Endothelial cell of umbilical vein (primary cell): ENCODE results near the gene CHIT1. TPM values are rescaled to one million over a fixed set of nuclear protein-coding genes. Genes with fewer than 3 reads are reported as not detected.

ENCODE experiments used
- BruUV-seq: library from RNA; stranded (reverse); fragments of 400-500 nt; replicated peaks from 2 replicates; lab custom pipeline; 2021; lab: Mats Ljungman, UMichigan
- CTCF ChIA-PET: fragments of 300-600, 350-600 bp; sonication (Branson Sonifier 250); formaldehyde crosslinking; loops from one replicate; lab custom pipeline; 2021; ENCODE audit warnings: antibody characterized with exemption, inconsistent platforms; lab: Charles Lee
- POLR2A ChIA-PET: fragments of 300-600, 350-600 bp; sonication (Branson Sonifier 250); formaldehyde crosslinking; loops from one replicate; lab custom pipeline; 2021; ENCODE audit warnings: antibody characterized with exemption, inconsistent platforms; lab: Charles Lee
- DNase-seq: peaks from one replicate; pipeline ENCODE4 v3.0.0-alpha.2; 2011; ENCODE audit warnings: low read depth, low spot score
- FAIRE-seq: peaks from 2 replicates; lab custom pipeline; 2011; peaks lifted over from hg19 to GRCh38; lab: Jason Lieb, UNC
- H2AFZ ChIP-seq: 2 replicates; pipeline ENCODE4 v1.6.0; 2012; ENCODE audit warnings: low read depth, low read length, control low read depth, inconsistent platforms
- H3K27ac ChIP-seq: 2 replicates; pipeline ENCODE4 v1.5.1; 2011; ENCODE audit warnings: low read depth, mild to moderate bottlenecking, control low read depth, low read length, moderate library complexity; ENCODE audit not compliant: insufficient read depth
- H3K27me3 ChIP-seq, 2 experiments: 2 replicates each; pipeline versions ENCODE4 v1.6.0 to v1.6.1; 2011; ENCODE audit warnings: low read length in 2 of 2, mixed read lengths in 1 of 2; ENCODE audit not compliant: control insufficient read depth in 2 of 2, insufficient read depth in 2 of 2
- H3K36me3 ChIP-seq, 2 experiments: 2 replicates in 1 of 2; 3 replicates in 1 of 2; pipeline ENCODE4 v1.5.1; 2011; ENCODE audit warnings: low read length in 2 of 2, mild to moderate bottlenecking in 1 of 2, moderate library complexity in 1 of 2; ENCODE audit not compliant: control insufficient read depth in 2 of 2, insufficient read depth in 2 of 2; ENCODE audit errors: extremely low read depth in 1 of 2
- H3K4me1 ChIP-seq: 3 replicates; pipeline ENCODE4 v1.5.1; 2011; ENCODE audit warnings: mild to moderate bottlenecking, low read length; ENCODE audit not compliant: control insufficient read depth, insufficient read depth; ENCODE audit errors: extremely low read depth
- H3K4me2 ChIP-seq: 2 replicates; pipeline ENCODE4 v1.6.1; 2011; ENCODE audit warnings: low read length, control low read depth, mixed read lengths; ENCODE audit not compliant: insufficient read depth
- H3K4me3 ChIP-seq, 3 experiments: fragments of 200-600 bp in 1 of 3; sonication (generic), shearing (Covaris generic) in 1 of 3; replicated peaks in 1 of 3; 2 replicates each; pipeline ENCODE4 v1.5.1; 2011 to 2016; ENCODE audit warnings: control low read depth in 3 of 3, low read length in 3 of 3, mild to moderate bottlenecking in 2 of 3, inconsistent platforms in 1 of 3, low read depth in 1 of 3, moderate library complexity in 1 of 3; ENCODE audit not compliant: insufficient read depth in 1 of 3
- H3K79me2 ChIP-seq: 2 replicates; pipeline ENCODE4 v1.6.0; 2012; ENCODE audit warnings: low read length, inconsistent platforms; ENCODE audit not compliant: control insufficient read depth, insufficient read depth
- H3K9ac ChIP-seq: replicated peaks from 2 replicates; pipeline ENCODE3; 2011; ENCODE audit warnings: low read length, control low read depth; ENCODE audit not compliant: insufficient read depth; ENCODE audit errors: extremely low read depth
- H3K9me1 ChIP-seq: replicated peaks from 3 replicates; pipeline ENCODE4 v1.6.0; 2011; ENCODE audit warnings: mild to moderate bottlenecking, low read length; ENCODE audit not compliant: control insufficient read depth, insufficient read depth; ENCODE audit errors: extremely low read depth
- H3K9me3 ChIP-seq: replicated peaks from 2 replicates; pipeline ENCODE4 v1.5.1; 2012; ENCODE audit warnings: low read length, inconsistent platforms; ENCODE audit not compliant: control insufficient read depth, insufficient read depth
- H4K20me1 ChIP-seq: replicated peaks from 2 replicates; pipeline ENCODE3; 2011; ENCODE audit warnings: mild to moderate bottlenecking, low read length; ENCODE audit not compliant: control insufficient read depth, insufficient read depth; ENCODE audit errors: extremely low read depth
- EZH2 ChIP-seq: IDR thresholded peaks from 2 replicates; pipeline ENCODE4 v1.6.1; 2012; ENCODE audit warnings: borderline replicate concordance, low read depth, mild to moderate bottlenecking, moderate library complexity, low read length, inconsistent platforms; ENCODE audit not compliant: severe bottlenecking
- FOS ChIP-seq: IDR thresholded peaks from 2 replicates; pipeline ENCODE4 v1.6.1; 2011; ENCODE audit warnings: mild to moderate bottlenecking, low read length, moderate library complexity, borderline replicate concordance; ENCODE audit not compliant: insufficient read depth
- GATA2 ChIP-seq: IDR thresholded peaks from 2 replicates; pipeline ENCODE4 v1.7.0; 2011; ENCODE audit warnings: low read depth, mild to moderate bottlenecking, moderate library complexity, mixed read lengths, low read length; ENCODE audit not compliant: insufficient read length, insufficient read depth
- JUN ChIP-seq: IDR thresholded peaks from 2 replicates; pipeline ENCODE4 v1.6.1; 2011; ENCODE audit warnings: borderline replicate concordance, low read depth; ENCODE audit not compliant: insufficient read length, insufficient read depth
- MAX ChIP-seq: IDR thresholded peaks from 2 replicates; pipeline ENCODE4 v1.6.1; 2011; ENCODE audit not compliant: insufficient read depth, insufficient read length
- MYC ChIP-seq: IDR thresholded peaks from one replicate; pipeline ENCODE4 v1.6.1; 2011; ENCODE audit warnings: mild to moderate bottlenecking, low read depth, low read length
- POLR2A ChIP-seq: IDR thresholded peaks from 2 replicates; pipeline ENCODE4 v1.6.1; 2012; ENCODE audit warnings: low read depth, mild to moderate bottlenecking, control low read depth, low read length
- POLR2AphosphoS5 ChIP-seq: IDR thresholded peaks from 2 replicates; pipeline ENCODE4 v1.6.1; 2012; ENCODE audit warnings: low read depth, mild to moderate bottlenecking, control low read depth, low read length, moderate library complexity; ENCODE audit not compliant: insufficient read depth
- dilution Hi-C: fragments of 300-500 bp; cut with MboI; formaldehyde crosslinking; loops from one replicate; pipeline ENCODE4 v1.15.0; 2019; ENCODE audit warnings: low sequenced_read_pairs; ENCODE audit not compliant: extremely low pct_ligation_motif_present
- intact Hi-C: fragments of 100-400 bp; cut with micrococcal nuclease; formaldehyde crosslinking; loops from one replicate; pipeline ENCODE4 v1.10.0; 2022
- polyA plus RNA-seq, 4 experiments: library from polyadenylated mRNA; depleted of rRNA in 3 of 4; stranded (reverse) in 3 of 4; unstranded in 1 of 4; fragments of >200 nt; gene quantifications; 2 replicates each; pipeline versions ENCODE4 v1.2.1 to v1.2.3, GENCODE V29; 2011 to 2012; ENCODE audit warnings: missing spikeins in 1 of 4
- total RNA-seq: library from RNA; stranded (reverse); gene quantifications from 2 replicates; pipeline ENCODE4 v1.2.3, GENCODE V29; 2021
- TF ChIP-seq, protein P1 (sequence below), 2 donors: IDR thresholded peaks; 1 replicate in 1 of 2; 2 replicates in 1 of 2; pipeline ENCODE4 v1.5.1; 2011; ENCODE audit warnings: low read length in 2 of 2, mild to moderate bottlenecking in 2 of 2, moderate library complexity in 2 of 2, control low read depth in 1 of 2, inconsistent platforms in 1 of 2, low read depth in 1 of 2; ENCODE audit not compliant: insufficient read depth in 1 of 2; ENCODE audit errors: extremely low read depth in 1 of 2

CHIT1 gene
- total and polyA plus RNA-seq, 2 donors (not counting 3 experiments of a cell fraction or from before 2014, with no cell fraction given) = not detected

- Histone ChIP-seq H3K27me3 (peaks cover 15 to 17% of the 10 kb centered on the region in 2 experiments), H3K4me2 (no peak overlapping the region), H3K4me1 (no peaks in the 10 kb centered on the region), H3K9me1 (no peaks in the 10 kb centered on the region), H3K4me3 (no peak overlapping the region), H4K20me1 (no peaks in the 10 kb centered on the region), H3K27ac (no peak overlapping the region), H3K79me2 (no peaks in the 10 kb centered on the region), H3K9me3 (no peaks in the 10 kb centered on the region), H3K36me3 (no peaks in the 10 kb centered on the region), H3K9ac (no peak overlapping the region), H2AFZ (no peak overlapping the region)
- no peak for DNase-seq
- no peak for FAIRE-seq
- BruUV-seq = no TSS peak
- intact Hi-C loops (no loop called here), dilution Hi-C loops (no loop called here)
- CTCF ChIA-PET = interaction anchor here (1.5 kb wide), 1 partner anchor 71 kb away, joined by 3 read pairs; no protein-coding TSS in a partner anchor
- TF ChIP-seq MAX = no peak
- TF ChIP-seq, protein P1, sequence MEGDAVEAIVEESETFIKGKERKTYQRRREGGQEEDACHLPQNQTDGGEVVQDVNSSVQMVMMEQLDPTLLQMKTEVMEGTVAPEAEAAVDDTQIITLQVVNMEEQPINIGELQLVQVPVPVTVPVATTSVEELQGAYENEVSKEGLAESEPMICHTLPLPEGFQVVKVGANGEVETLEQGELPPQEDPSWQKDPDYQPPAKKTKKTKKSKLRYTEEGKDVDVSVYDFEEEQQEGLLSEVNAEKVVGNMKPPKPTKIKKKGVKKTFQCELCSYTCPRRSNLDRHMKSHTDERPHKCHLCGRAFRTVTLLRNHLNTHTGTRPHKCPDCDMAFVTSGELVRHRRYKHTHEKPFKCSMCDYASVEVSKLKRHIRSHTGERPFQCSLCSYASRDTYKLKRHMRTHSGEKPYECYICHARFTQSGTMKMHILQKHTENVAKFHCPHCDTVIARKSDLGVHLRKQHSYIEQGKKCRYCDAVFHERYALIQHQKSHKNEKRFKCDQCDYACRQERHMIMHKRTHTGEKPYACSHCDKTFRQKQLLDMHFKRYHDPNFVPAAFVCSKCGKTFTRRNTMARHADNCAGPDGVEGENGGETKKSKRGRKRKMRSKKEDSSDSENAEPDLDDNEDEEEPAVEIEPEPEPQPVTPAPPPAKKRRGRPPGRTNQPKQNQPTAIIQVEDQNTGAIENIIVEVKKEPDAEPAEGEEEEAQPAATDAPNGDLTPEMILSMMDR (IDR thresholded peaks at IDR 0.05; ENCODE audit: extremely low read depth in 1 of 2, insufficient read depth in 1 of 2, low read depth in 1 of 2, low read length in 2 of 2) = no peak
- no peak for TF ChIP-seq GATA2
- TF ChIP-seq POLR2A = no peak
- TF ChIP-seq MYC = no peak
- no peak for TF ChIP-seq FOS
- TF ChIP-seq JUN = no peak
- TF ChIP-seq EZH2 = no peak
- TF ChIP-seq POLR2AphosphoS5 = no peak
- POLR2A ChIA-PET = no interaction called here
Observed at GRCh38 chr1:203188686-203189232, 40.7 kb downstream of the CHIT1 start.
